HEK293T (cell line): ENCODE measurements around the gene ASIP.

Source experiments
- ARNT ChIP-seq: fragments of 450-650 bp; IDR thresholded peaks from 2 replicates; pipeline ENCODE4 v1.6.1; 2017; ENCODE audit warnings: mild to moderate bottlenecking
- SP1 ChIP-seq: fragments of 450-650 bp; IDR thresholded peaks from 2 replicates; pipeline ENCODE4 v1.6.1; 2017

DNA sequence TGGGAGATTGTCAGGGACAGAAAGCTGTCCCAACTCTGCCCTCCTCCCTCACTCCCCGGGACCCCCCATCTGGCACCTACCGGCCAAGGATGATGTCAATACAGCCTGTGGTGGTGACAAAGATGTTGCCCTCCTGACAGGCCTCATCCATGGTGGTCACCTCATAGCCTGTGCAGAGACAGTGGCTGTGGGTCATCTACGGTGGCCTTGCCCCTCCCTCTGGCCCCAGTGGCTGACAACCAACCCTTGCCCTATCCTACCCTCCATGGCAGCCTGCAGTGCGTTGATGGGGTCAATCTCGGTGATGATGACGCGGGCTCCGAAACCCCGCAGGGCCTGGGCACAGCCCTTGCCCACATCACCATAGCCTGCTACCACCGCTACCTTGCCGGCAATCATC is 49.2 kb downstream of the ASIP start:
- TF ChIP-seq ARNT: no peak
- TF ChIP-seq SP1: no peak
